Measurements from ENCODE around the gene NR1D1.

Gene NR1D1

GRCh38 chr17:40060887-40061608 lies 39.3 kb downstream of the NR1D1 start:
- DNase-seq = no peak

- DNase-seq = no peak
These were observed 40.5 kb downstream of the NR1D1 start for GRCh38 chr17:40059729-40060475.

GRCh38 chr17:40058865-40059264 lies 41.5 kb downstream of the NR1D1 start:
- no peak for DNase-seq

GRCh38 chr17:40058186-40058784 lies 42.1 kb downstream of the NR1D1 start:
- no peak for DNase-seq

GRCh38 chr17:40056379-40057015 lies 43.9 kb downstream of the NR1D1 start:
- no peak for DNase-seq

All from COR-L47 (cell line).